ENCODE results near the gene XCL2. TPM values are rescaled to one million over a fixed set of nuclear protein-coding genes. Genes with fewer than 3 reads are reported as not detected.
A peak's percentile ranks its signal among the peaks of the same experiment; 100 is the strongest.
"Not testable (repeated sequence)": the region's sequence is repeated elsewhere in the genome, so short reads cannot be mapped to it uniquely, and the experiment has no call there.

Gene XCL2
- total and polyA plus RNA-seq, 8 donors: 0.35 to 25.4 TPM; not detected in 6

GRCh38 chr1:168545678-168546552 is 2.1 kb upstream of the XCL2 start:
- H3K27me3 ChIP-seq; intact Hi-C loops (cut with DNase I; ENCODE audit: low total_unique reads); H3K36me3 ChIP-seq; H3K4me1 ChIP-seq; H3K27ac ChIP-seq; DNase-seq; H3K9me3 ChIP-seq; H3K4me3 ChIP-seq: not testable (repeated sequence)
- peak in 2 of 7 experiments; percentile 14 to 35 for TF ChIP-seq CTCF (IDR thresholded peaks at IDR 0.05)
- 35 to 57% (median 52%) methylated on average over 7 of the region's 7 CpGs for WGBS, 5 donors

- intact Hi-C loops (cut with DNase I; ENCODE audit: low total_unique reads); H3K4me3 ChIP-seq; H3K27me3 ChIP-seq; DNase-seq; H3K9me3 ChIP-seq; H3K4me1 ChIP-seq; H3K27ac ChIP-seq; H3K36me3 ChIP-seq: not testable (repeated sequence)
- 84 to 96% (median 90%) methylated on average over 2 of the region's 2 CpGs for WGBS, 5 donors
Measured at GRCh38 chr1:168542978-168543377, 819 bp downstream of the XCL2 start.

GRCh38 chr1:168540798-168541197 is 3.0 kb downstream of the XCL2 start:
- DNase-seq; H3K9me3 ChIP-seq; H3K27me3 ChIP-seq; H3K4me3 ChIP-seq; H3K36me3 ChIP-seq; intact Hi-C loops (cut with DNase I; ENCODE audit: low total_unique reads); H3K27ac ChIP-seq; H3K4me1 ChIP-seq: not testable (repeated sequence)
- 78 to 88% (median 79%) methylated on average over 7 of the region's 7 CpGs for WGBS, 5 donors

- peak in 1 of 2 donors; percentile 43 for DNase-seq
- intact Hi-C loops (cut with DNase I; ENCODE audit: low total_unique reads): no loop called here
- Histone ChIP-seq H3K27me3 (no peaks in the 10 kb centered on the region), H3K4me1 (peaks cover 0 to 11% (median 2%) of the 10 kb centered on the region in 4 donors), H3K9me3 (no peaks in the 10 kb centered on the region), H3K27ac (peak overlapping the region in 3 of 5 donors; percentile 1 to 38 (median 12)), H3K36me3 (no peaks in the 10 kb centered on the region), H3K4me3 (no peak overlapping the region)
- TF ChIP-seq POLR2A (IDR thresholded peaks at IDR 0.05): no peak
- no peak for TF ChIP-seq EP300 (IDR thresholded peaks at IDR 0.05)
- TF ChIP-seq POLR2AphosphoS5 (IDR thresholded peaks at IDR 0.05): peak in 1 of 3 donors; percentile 17
- no peak for TF ChIP-seq CTCF (IDR thresholded peaks at IDR 0.05)
- 29 to 71% (median 52%) methylated on average over 1 of the region's 1 CpG for WGBS, 5 donors
Measured at GRCh38 chr1:168535536-168535935, 8.3 kb downstream of the XCL2 start.

GRCh38 chr1:168531615-168532345 is 12.0 kb downstream of the XCL2 start:
- TF ChIP-seq EP300 (IDR thresholded peaks at IDR 0.05) (no peak), POLR2AphosphoS5 (IDR thresholded peaks at IDR 0.05) (no peak), CTCF (IDR thresholded peaks at IDR 0.05) (no peak), POLR2A (IDR thresholded peaks at IDR 0.05) (no peak)
- no peak for DNase-seq
- Histone ChIP-seq H3K4me3 (no peak overlapping the region), H3K36me3 (no peaks in the 10 kb centered on the region), H3K27ac (no peak overlapping the region), H3K27me3 (no peaks in the 10 kb centered on the region), H3K4me1 (peaks cover 0 to 11% (median 2%) of the 10 kb centered on the region in 4 donors), H3K9me3 (no peaks in the 10 kb centered on the region)
- WGBS, 5 donors: 93 to 100% (median 97%) methylated on average over 2 of the region's 2 CpGs
- intact Hi-C loops (cut with DNase I; ENCODE audit: low total_unique reads): no loop called here

Data from stomach (tissue), 9 donors.